SK-N-SH (cell line): Measurements from ENCODE around the gene RPRD2. TPM values are rescaled to one million over a fixed set of nuclear protein-coding genes. Genes with fewer than 3 reads are reported as not detected.

Source experiments
- CTCF ChIA-PET: fragments of 300-600, 350-600 bp; formaldehyde crosslinking; extraction: SDS; loops from one replicate; lab custom pipeline; 2021; lab: Yijun Ruan, JAX
- POLR2A ChIA-PET: fragments of 350-600 bp; sonication (Branson Sonifier 250); formaldehyde crosslinking; extraction: SDS; loops from one replicate; lab custom pipeline; 2020; ENCODE audit warnings: antibody characterized with exemption, inconsistent platforms; lab: Yijun Ruan, JAX
- DNase-seq: peaks from one replicate; pipeline ENCODE4 v3.0.0; 2012
- H2AFZ ChIP-seq: fragments of 200-600 bp; sonication (generic); 2 replicates; pipeline ENCODE4 v1.8.1; 2016; ENCODE audit warnings: antibody characterized with exemption, mild to moderate bottlenecking, low read depth
- H3F3A ChIP-seq: fragments of 200-600 bp; sonication (generic); replicated peaks from 2 replicates; pipeline ENCODE3; 2016; ENCODE audit warnings: antibody characterized with exemption, mild to moderate bottlenecking; ENCODE audit not compliant: insufficient read depth
- H3K27ac ChIP-seq, 2 experiments: fragments of 200-500 bp in 1 of 2; fragments of 200-600 bp in 1 of 2; sonication (Bioruptor generic) in 1 of 2; sonication (generic), shearing (Covaris generic) in 1 of 2; 2 replicates each; pipeline versions ENCODE4 v1.5.1 to v1.6.1; 2014 to 2016; ENCODE audit warnings: low read depth in 2 of 2, inconsistent platforms in 1 of 2, low read length in 1 of 2, mild to moderate bottlenecking in 1 of 2, mixed read lengths in 1 of 2
- H3K27me3 ChIP-seq: fragments of 200-600 bp; sonication (generic), shearing (Covaris generic); 2 replicates; pipeline ENCODE4 v1.6.1; 2016; ENCODE audit warnings: mixed run types; ENCODE audit not compliant: insufficient read depth
- H3K36me3 ChIP-seq, 2 experiments: fragments of 200-500 bp in 1 of 2; fragments of 200-600 bp in 1 of 2; sonication (Bioruptor generic) in 1 of 2; sonication (generic) in 1 of 2; replicated peaks in 1 of 2; 2 replicates each; pipeline versions ENCODE3 to v1.5.1; 2014 to 2016; ENCODE audit warnings: low read length in 1 of 2, mild to moderate bottlenecking in 1 of 2; ENCODE audit not compliant: insufficient read depth in 2 of 2, control insufficient read depth in 1 of 2
- H3K4me1 ChIP-seq, 2 experiments: fragments of 200-500 bp in 1 of 2; fragments of 200-600 bp in 1 of 2; sonication (Bioruptor generic) in 1 of 2; sonication (generic), shearing (Covaris generic) in 1 of 2; 2 replicates each; pipeline versions ENCODE4 v1.5.1 to v1.6.1; 2014 to 2016; ENCODE audit warnings: low read depth in 1 of 2, low read length in 1 of 2, mixed run types in 1 of 2; ENCODE audit not compliant: insufficient read depth in 2 of 2, control insufficient read depth in 1 of 2
- H3K4me2 ChIP-seq: fragments of 200-600 bp; sonication (generic), shearing (Covaris generic); 2 replicates; pipeline ENCODE4 v1.6.1; 2017; ENCODE audit warnings: mixed run types
- H3K4me3 ChIP-seq, 2 experiments: fragments of 200-500 bp in 1 of 2; fragments of 200-600 bp in 1 of 2; sonication (Bioruptor generic) in 1 of 2; sonication (generic), shearing (Covaris generic) in 1 of 2; 2 replicates each; pipeline versions ENCODE4 v1.5.1 to v1.8.1; 2014 to 2016; ENCODE audit warnings: low read depth in 2 of 2, inconsistent platforms in 1 of 2, low read length in 1 of 2, mild to moderate bottlenecking in 1 of 2, mixed read lengths in 1 of 2, moderate library complexity in 1 of 2
- H3K79me2 ChIP-seq: fragments of 200-600 bp; sonication (generic); 2 replicates; pipeline ENCODE4 v1.8.1; 2017; ENCODE audit warnings: mild to moderate bottlenecking; ENCODE audit not compliant: insufficient read depth
- H3K9ac ChIP-seq: fragments of 200-600 bp; sonication (generic); 2 replicates; pipeline ENCODE4 v1.6.1; 2017; ENCODE audit warnings: mixed run types
- H3K9me2 ChIP-seq: fragments of 200-600 bp; sonication (generic); 2 replicates; pipeline ENCODE4 v1.6.1; 2017; ENCODE audit warnings: mixed run types
- H3K9me3 ChIP-seq: fragments of 200-600 bp; sonication (generic); 2 replicates; pipeline ENCODE4 v1.6.1; 2017; ENCODE audit warnings: mixed run types, mild to moderate bottlenecking, moderate library complexity
- H4K20me1 ChIP-seq: fragments of 200-600 bp; sonication (generic); 2 replicates; pipeline ENCODE4 v1.6.1; 2017; ENCODE audit warnings: mild to moderate bottlenecking, mixed run types; ENCODE audit not compliant: insufficient read depth
- CHD2 ChIP-seq: fragments of 150-350 bp; IDR thresholded peaks from 2 replicates; pipeline ENCODE4 v1.6.1; 2018; ENCODE audit warnings: low read length; ENCODE audit not compliant: partially characterized antibody
- EP300 ChIP-seq, 2 experiments: IDR thresholded peaks; 2 replicates each; pipeline versions ENCODE4 v1.4.0 to v1.6.1; 2012; ENCODE audit warnings: borderline replicate concordance in 1 of 2, low read depth in 1 of 2, low read length in 1 of 2
- FOSL2 ChIP-seq: IDR thresholded peaks from 2 replicates; pipeline ENCODE4 v1.4.0; 2012; ENCODE audit warnings: low read depth, mild to moderate bottlenecking, moderate library complexity, borderline replicate concordance
- GATA2 ChIP-seq: sonication (generic); formaldehyde crosslinking; IDR thresholded peaks from 2 replicates; pipeline ENCODE4 v1.5.0; 2020; ENCODE audit warnings: mild to moderate bottlenecking, missing genetic modification reagents
- MAX ChIP-seq: IDR thresholded peaks from 2 replicates; pipeline ENCODE4 v1.4.0; 2012; ENCODE audit warnings: low read depth
- MEF2A ChIP-seq: IDR thresholded peaks from 2 replicates; pipeline ENCODE4 v1.4.0; 2012; ENCODE audit warnings: low read depth, borderline replicate concordance
- RCOR1 ChIP-seq: fragments of 150-350 bp; IDR thresholded peaks from 2 replicates; pipeline ENCODE4 v1.6.1; 2017; ENCODE audit warnings: antibody characterized with exemption, low read length
- REST ChIP-seq: IDR thresholded peaks from 2 replicates; pipeline ENCODE4 v1.6.1; 2012; ENCODE audit warnings: mild to moderate bottlenecking, low read depth, low read length, moderate library complexity
- SMC3 ChIP-seq: IDR thresholded peaks from 2 replicates; pipeline ENCODE4 v1.6.1; 2012; ENCODE audit warnings: low read depth, low read length, improper control_type of control experiment
- TAF1 ChIP-seq: IDR thresholded peaks from 2 replicates; pipeline ENCODE4 v1.6.1; 2012; ENCODE audit warnings: low read depth, mild to moderate bottlenecking, low read length, moderate library complexity, borderline replicate concordance
- TCF12 ChIP-seq: IDR thresholded peaks from 2 replicates; pipeline ENCODE4 v1.4.0; 2012
- YY1 ChIP-seq: IDR thresholded peaks from 2 replicates; pipeline ENCODE4 v1.4.0; 2012; ENCODE audit warnings: low read depth, mild to moderate bottlenecking
- whole genome bisulfite sequencing: methylation state at CpG from one replicate; pipeline ENCODE4 v1.1.6; 2017; ENCODE audit warnings: low lambda C conversion rate; 5-methylcytosine and 5-hydroxymethylcytosine counted together
- polyA plus RNA-seq, 3 experiments: library from polyadenylated mRNA; depleted of rRNA; stranded (reverse); fragments of >200 nt; gene quantifications; 2 replicates each; pipeline ENCODE4 v1.2.3, GENCODE V29; 2012
- TF ChIP-seq, protein P1 (sequence below): fragments of 150-350 bp; IDR thresholded peaks from 2 replicates; pipeline ENCODE4 v1.6.1; 2016; ENCODE audit warnings: mild to moderate bottlenecking, low read depth, low read length
- TF ChIP-seq, protein P2 (sequence below): fragments of 200-600 bp; sonication (generic); IDR thresholded peaks from 2 replicates; pipeline ENCODE4 v1.6.1; 2017; ENCODE audit warnings: antibody characterized with exemption, mild to moderate bottlenecking, moderate library complexity

RPRD2 gene
- polyA plus RNA-seq, 1 of the 3 experiments (the other 2 are of a cell fraction), result 9.2 TPM

- H4K20me1 ChIP-seq, result peaks cover 13% of the 10 kb centered on the region; the same call in 1 of the 2 replicates
- peaks cover 0 to 9% of the 10 kb centered on the region in 2 experiments for H3K36me3 ChIP-seq
- no peak overlapping the region for H3K4me2 ChIP-seq
- DNase-seq, result no peak
- POLR2A ChIA-PET, result no interaction called here
- H3K27ac ChIP-seq, result no peak overlapping the region
- TF ChIP-seq MEF2A (no peak), YY1 (no peak), REST (no peak), TAF1 (no peak), TCF12 (no peak), RCOR1 (no peak), SMC3 (no peak), EP300 (IDR thresholded peaks at IDR 0.05; ENCODE audit: borderline replicate concordance in 1 of 2, low read depth in 1 of 2, low read length in 1 of 2) (no peak), FOSL2 (no peak), MAX (no peak), CHD2 (no peak), GATA2 (CRISPR knock-in tag) (no peak)
- TF ChIP-seq, protein P1, sequence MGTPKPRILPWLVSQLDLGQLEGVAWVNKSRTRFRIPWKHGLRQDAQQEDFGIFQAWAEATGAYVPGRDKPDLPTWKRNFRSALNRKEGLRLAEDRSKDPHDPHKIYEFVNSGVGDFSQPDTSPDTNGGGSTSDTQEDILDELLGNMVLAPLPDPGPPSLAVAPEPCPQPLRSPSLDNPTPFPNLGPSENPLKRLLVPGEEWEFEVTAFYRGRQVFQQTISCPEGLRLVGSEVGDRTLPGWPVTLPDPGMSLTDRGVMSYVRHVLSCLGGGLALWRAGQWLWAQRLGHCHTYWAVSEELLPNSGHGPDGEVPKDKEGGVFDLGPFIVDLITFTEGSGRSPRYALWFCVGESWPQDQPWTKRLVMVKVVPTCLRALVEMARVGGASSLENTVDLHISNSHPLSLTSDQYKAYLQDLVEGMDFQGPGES, result no peak
- TF ChIP-seq, protein P2, sequence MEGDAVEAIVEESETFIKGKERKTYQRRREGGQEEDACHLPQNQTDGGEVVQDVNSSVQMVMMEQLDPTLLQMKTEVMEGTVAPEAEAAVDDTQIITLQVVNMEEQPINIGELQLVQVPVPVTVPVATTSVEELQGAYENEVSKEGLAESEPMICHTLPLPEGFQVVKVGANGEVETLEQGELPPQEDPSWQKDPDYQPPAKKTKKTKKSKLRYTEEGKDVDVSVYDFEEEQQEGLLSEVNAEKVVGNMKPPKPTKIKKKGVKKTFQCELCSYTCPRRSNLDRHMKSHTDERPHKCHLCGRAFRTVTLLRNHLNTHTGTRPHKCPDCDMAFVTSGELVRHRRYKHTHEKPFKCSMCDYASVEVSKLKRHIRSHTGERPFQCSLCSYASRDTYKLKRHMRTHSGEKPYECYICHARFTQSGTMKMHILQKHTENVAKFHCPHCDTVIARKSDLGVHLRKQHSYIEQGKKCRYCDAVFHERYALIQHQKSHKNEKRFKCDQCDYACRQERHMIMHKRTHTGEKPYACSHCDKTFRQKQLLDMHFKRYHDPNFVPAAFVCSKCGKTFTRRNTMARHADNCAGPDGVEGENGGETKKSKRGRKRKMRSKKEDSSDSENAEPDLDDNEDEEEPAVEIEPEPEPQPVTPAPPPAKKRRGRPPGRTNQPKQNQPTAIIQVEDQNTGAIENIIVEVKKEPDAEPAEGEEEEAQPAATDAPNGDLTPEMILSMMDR, result no peak
- TF ChIP-seq, all 33 proteins: peak for 0
- Histone ChIP-seq H2AFZ (no peak overlapping the region), H3F3A (no peaks in the 10 kb centered on the region), H3K9me2 (no peaks in the 10 kb centered on the region), H3K4me3 (no peak overlapping the region), H3K9me3 (no peaks in the 10 kb centered on the region), H3K79me2 (peaks cover 97% of the 10 kb centered on the region), H3K4me1 (no peaks in the 10 kb centered on the region), H3K9ac (no peak overlapping the region), H3K27me3 (no peaks in the 10 kb centered on the region)
- CTCF ChIA-PET, result no interaction called here
- over 99% methylated on average over 6 of the region's 6 CpGs for WGBS
Observed at GRCh38 chr1:150397392-150398032, 33.6 kb downstream of the RPRD2 start.
